Heart left ventricle (tissue), 13 donors: ENCODE results near the gene CASP4.

Experiments used
- CTCF ChIP-seq, 12 donors: fragments of 200-600 bp; sonication (generic) in 4 of 12; IDR thresholded peaks; one replicate each; pipeline versions ENCODE4 v1.5.0 to v1.8.0; 2018 to 2022; ENCODE audit warnings: antibody characterized with exemption in 12 of 12, mild to moderate bottlenecking in 5 of 12
- POLR2A ChIP-seq, 2 donors: fragments of 450-650 bp; IDR thresholded peaks; one replicate each; pipeline ENCODE4 v1.6.1; 2017; ENCODE audit warnings: antibody characterized with exemption in 2 of 2, mild to moderate bottlenecking in 2 of 2, moderate library complexity in 2 of 2
- donor health status: ischemic (EF 13 %, LVEDD 7.1; RV severe dilation, severe dysfunction).
- donor health status: DM: no; HTN: yes; CAD: no.
- donor health status: DM: no; HTN: no; CAD: no.
- donor health status: ischemic (EF 25% LVEDD 6.9; RV normal size, moderate dysfunction).
- donor health status: ischemic (EF 25% LVEDD 5.7; RV mildly dilated, moderate dysfunction).
- donor health status: ischemic (EF 35%, LVEDD 5.7; RV mildly dilated, moderate dysfunction).
- donor health status: nonischemic (EF 11% LVEDD 7.7; RV severe dilation, severe dysfunction).
- donor health status: DM: yes; HTN: yes; CAD: no.
- donor health status: PGD.
- donor health status: ischemic (EF 29% LVEDD 5.4; RV normal size, mild dysfunction).
- donor health status: nonischemic (EF 23%, LVEDD 6.1; RV moderate dilation, normal function).

GRCh38 chr11:104899226-104899625, 69.1 kb downstream of the CASP4 start:
- no peak for TF ChIP-seq CTCF (IDR thresholded peaks at IDR 0.05)
- no peak for TF ChIP-seq POLR2A (IDR thresholded peaks at IDR 0.05)
